Prostate gland (tissue), 2 donors: Measurements from ENCODE around the gene NCOA3.

ENCODE experiments used
- CTCF ChIP-seq, 4 experiments: fragments of 200-600 bp in 2 of 4; fragments of 450-650 bp in 2 of 4; sonication (generic) in 2 of 4; IDR thresholded peaks; 1 replicate in 3 of 4; 2 replicates in 1 of 4; pipeline ENCODE4 v1.5.1; 2016 to 2019; ENCODE audit warnings: antibody characterized with exemption in 4 of 4, mild to moderate bottlenecking in 2 of 4, moderate library complexity in 2 of 4
- POLR2A ChIP-seq: fragments of 450-650 bp; IDR thresholded peaks from one replicate; pipeline ENCODE4 v1.6.1; 2016; ENCODE audit warnings: antibody characterized with exemption, mild to moderate bottlenecking

GRCh38 chr20:47659904-47660601 is 158.4 kb downstream of the NCOA3 start:
- TF ChIP-seq CTCF (IDR thresholded peaks at IDR 0.05) (no peak), POLR2A (no peak)
